Measurements from ENCODE around the gene TOMM70.

DNA sequence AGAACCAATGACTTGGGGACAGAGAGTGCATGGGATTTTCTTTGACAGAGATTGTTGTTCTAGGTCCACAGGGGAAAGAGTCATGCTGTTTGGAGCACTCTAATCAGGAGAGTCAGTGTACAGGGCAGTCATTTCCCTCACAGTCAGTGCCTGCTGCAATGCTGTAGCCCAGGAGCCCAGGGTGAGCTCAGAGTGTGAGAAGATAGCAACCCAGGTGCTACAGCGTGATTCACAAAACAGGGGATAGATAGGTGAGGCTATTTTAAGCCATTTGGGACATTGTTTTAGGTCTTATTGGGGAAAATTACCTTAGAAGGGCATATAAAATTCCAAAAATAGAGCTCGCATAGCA is 37.7 kb upstream of the TOMM70 start:
- TF ChIP-seq CTCF (IDR thresholded peaks at IDR 0.05): no peak
- TF ChIP-seq POLR2AphosphoS5 (IDR thresholded peaks at IDR 0.05; ENCODE audit: insufficient read depth in 1 of 2, low read depth in 1 of 2): no peak
